Natural killer cell (primary cell): ENCODE measurements around the gene SLC22A12. TPM values are rescaled to one million over a fixed set of nuclear protein-coding genes. Genes with fewer than 3 reads are reported as not detected.

ENCODE experiments used
- ATAC-seq, 3 donors: fragments of 150-1000 bp in 2 of 3; fragments of 200-7000 bp in 1 of 3; cut with Tn5 transposase; 1 replicate in 1 of 3; 2 replicates in 2 of 3; pipeline ENCODE4 v1.10.0; 2021; ENCODE audit warnings: mild to moderate bottlenecking in 2 of 3, moderate library complexity in 2 of 3
- DNase-seq, 2 donors: peaks; one replicate each; pipeline versions ENCODE4 v3.0.0 to v3.0.0-alpha.2; 2013 to 2021; ENCODE audit warnings: mixed read lengths in 1 of 2
- H3K27ac ChIP-seq: one replicate; pipeline ENCODE4 v1.5.1; 2013; ENCODE audit warnings: mild to moderate bottlenecking, low read length
- H3K27me3 ChIP-seq: one replicate; pipeline ENCODE4 v1.6.1; 2013; ENCODE audit warnings: low read length; ENCODE audit not compliant: control insufficient read depth, insufficient read depth
- H3K36me3 ChIP-seq: one replicate; pipeline ENCODE4 v1.6.1; 2013; ENCODE audit warnings: low read length; ENCODE audit not compliant: control insufficient read depth, insufficient read depth
- H3K4me1 ChIP-seq: one replicate; pipeline ENCODE4 v1.6.1; 2013; ENCODE audit warnings: low read length; ENCODE audit not compliant: control insufficient read depth, insufficient read depth
- H3K4me3 ChIP-seq: one replicate; pipeline ENCODE4 v1.5.1; 2013; ENCODE audit warnings: low read length
- H3K9me3 ChIP-seq: one replicate; pipeline ENCODE4 v1.6.1; 2013; ENCODE audit warnings: low read length; ENCODE audit not compliant: control insufficient read depth, insufficient read depth
- H3K27ac Mint-ChIP-seq, 2 donors: one replicate each; pipeline ENCODE4 v1.8.0; 2022; ENCODE audit warnings: mild to moderate bottlenecking in 2 of 2, mixed read lengths in 2 of 2, moderate library complexity in 1 of 2
- H3K27me3 Mint-ChIP-seq, 2 donors: one replicate each; pipeline ENCODE4 v1.8.0; 2022; ENCODE audit warnings: low read depth in 2 of 2, mixed read lengths in 2 of 2
- H3K36me3 Mint-ChIP-seq: one replicate; pipeline ENCODE4 v1.8.0; 2022; ENCODE audit warnings: mixed read lengths
- H3K4me1 Mint-ChIP-seq, 2 donors: one replicate each; pipeline ENCODE4 v1.8.0; 2022; ENCODE audit warnings: mixed read lengths in 2 of 2
- H3K4me3 Mint-ChIP-seq: one replicate; pipeline ENCODE4 v1.8.0; 2022; ENCODE audit warnings: mild to moderate bottlenecking, moderate library complexity, mixed read lengths
- H3K9me3 Mint-ChIP-seq, 2 donors: one replicate each; pipeline ENCODE4 v1.8.0; 2022; ENCODE audit warnings: mixed read lengths in 2 of 2
- WGBS: methylation state at CpG from one replicate; pipeline ENCODE4 v1.1.7; 2013; ENCODE audit warnings: missing lambda C conversion rate; ENCODE audit not compliant: insufficient coverage; 5-methylcytosine and 5-hydroxymethylcytosine counted together
- intact Hi-C: fragments of 100-400 bp; cut with micrococcal nuclease; formaldehyde crosslinking; loops from one replicate; pipeline ENCODE4 v1.14.2; 2022
- total RNA-seq, 4 donors: library from RNA; stranded (reverse); fragments of 120-200 nt in 1 of 4; gene quantifications; one replicate each; pipeline versions ENCODE4 v1.2.3 to v1.2.4, GENCODE V29; 2013 to 2022
- TF ChIP-seq, protein P1 (sequence below): fragments of 200-600 bp; IDR thresholded peaks from one replicate; pipeline ENCODE4 v1.8.0; 2022; ENCODE audit warnings: antibody characterized with exemption

The SLC22A12 gene
- total RNA-seq, 3 donors from 2014 or later (not counting 1 experiment from before 2014, with no cell fraction given) = not detected

DNA sequence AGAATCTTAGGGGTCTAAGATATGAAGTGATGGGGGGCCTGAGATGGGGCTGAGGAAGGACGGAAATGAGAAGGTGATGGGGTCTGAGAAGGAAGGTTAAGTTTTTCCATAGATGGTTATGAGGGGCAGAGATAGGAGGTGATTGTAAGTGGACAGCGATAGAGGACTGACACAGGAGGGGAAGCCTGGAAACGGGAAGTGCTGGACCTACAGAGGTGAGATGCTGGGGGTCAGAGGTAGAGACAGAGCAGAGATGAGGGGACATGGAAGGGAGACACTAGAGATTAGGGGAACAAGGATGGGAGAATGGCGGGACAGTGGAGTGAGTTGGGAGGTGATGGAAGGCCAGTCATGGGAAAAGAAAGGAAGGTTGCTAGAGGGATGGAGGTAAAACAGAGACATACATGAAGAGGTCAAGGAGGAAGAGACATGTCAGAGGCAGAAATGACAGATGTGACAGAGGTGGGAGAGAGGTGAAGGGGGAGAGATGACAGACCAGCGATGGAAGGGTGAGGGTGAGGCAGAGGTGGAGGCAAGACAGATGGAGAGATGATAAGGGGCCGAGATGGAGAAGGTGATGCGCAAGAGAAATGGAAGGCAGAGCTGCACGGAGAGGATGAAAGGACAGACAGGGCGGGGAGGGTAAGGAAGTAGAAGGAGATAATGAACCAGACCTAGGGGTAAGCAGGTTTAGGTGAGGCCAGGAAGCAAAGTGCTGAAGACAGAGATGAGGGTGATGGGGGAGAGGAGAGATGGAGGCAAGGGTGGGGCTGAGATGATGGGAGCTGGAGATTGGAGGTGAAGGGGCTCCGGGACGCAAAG, 50.8 kb downstream of the SLC22A12 start:
- no peak overlapping the region for H3K27ac ChIP-seq
- peaks cover 20% of the 10 kb centered on the region for H3K27me3 ChIP-seq
- Mint-ChIP-seq H3K9me3 (no peaks in the 10 kb centered on the region), H3K27me3 (peaks cover 12 to 23% of the 10 kb centered on the region in 2 donors), H3K4me1 (peaks cover 0 to 13% of the 10 kb centered on the region in 2 donors), H3K27ac (no peak overlapping the region), H3K36me3 (no peaks in the 10 kb centered on the region), H3K4me3 (no peak overlapping the region)
- H3K9me3 ChIP-seq = no peaks in the 10 kb centered on the region
- TF ChIP-seq, protein P1, sequence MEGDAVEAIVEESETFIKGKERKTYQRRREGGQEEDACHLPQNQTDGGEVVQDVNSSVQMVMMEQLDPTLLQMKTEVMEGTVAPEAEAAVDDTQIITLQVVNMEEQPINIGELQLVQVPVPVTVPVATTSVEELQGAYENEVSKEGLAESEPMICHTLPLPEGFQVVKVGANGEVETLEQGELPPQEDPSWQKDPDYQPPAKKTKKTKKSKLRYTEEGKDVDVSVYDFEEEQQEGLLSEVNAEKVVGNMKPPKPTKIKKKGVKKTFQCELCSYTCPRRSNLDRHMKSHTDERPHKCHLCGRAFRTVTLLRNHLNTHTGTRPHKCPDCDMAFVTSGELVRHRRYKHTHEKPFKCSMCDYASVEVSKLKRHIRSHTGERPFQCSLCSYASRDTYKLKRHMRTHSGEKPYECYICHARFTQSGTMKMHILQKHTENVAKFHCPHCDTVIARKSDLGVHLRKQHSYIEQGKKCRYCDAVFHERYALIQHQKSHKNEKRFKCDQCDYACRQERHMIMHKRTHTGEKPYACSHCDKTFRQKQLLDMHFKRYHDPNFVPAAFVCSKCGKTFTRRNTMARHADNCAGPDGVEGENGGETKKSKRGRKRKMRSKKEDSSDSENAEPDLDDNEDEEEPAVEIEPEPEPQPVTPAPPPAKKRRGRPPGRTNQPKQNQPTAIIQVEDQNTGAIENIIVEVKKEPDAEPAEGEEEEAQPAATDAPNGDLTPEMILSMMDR = no peak
- peaks cover 22% of the 10 kb centered on the region for H3K4me1 ChIP-seq
- no peaks in the 10 kb centered on the region for H3K36me3 ChIP-seq
- no peak overlapping the region for H3K4me3 ChIP-seq
- DNase-seq (no peak), ATAC-seq (no peak)
- intact Hi-C loops = no loop called here
- WGBS = 47% methylated on average over 11 of the region's 11 CpGs

GRCh38 chr11:64642418-64642735, 51.4 kb downstream of the SLC22A12 start:
- Histone ChIP-seq H3K4me3 (no peak overlapping the region), H3K4me1 (peaks cover 20% of the 10 kb centered on the region), H3K9me3 (no peaks in the 10 kb centered on the region), H3K27ac (no peak overlapping the region), H3K27me3 (peaks cover 20% of the 10 kb centered on the region), H3K36me3 (no peaks in the 10 kb centered on the region)
- WGBS = under 1% methylated on average over 30 of the region's 30 CpGs
- Mint-ChIP-seq H3K4me3 (no peak overlapping the region), H3K27me3 (peaks cover 12 to 23% of the 10 kb centered on the region in 2 donors), H3K36me3 (no peaks in the 10 kb centered on the region), H3K4me1 (peaks cover 0 to 13% of the 10 kb centered on the region in 2 donors), H3K27ac (no peak overlapping the region), H3K9me3 (no peaks in the 10 kb centered on the region)
- intact Hi-C loops = no loop called here
- no peak for DNase-seq
- TF ChIP-seq, protein P1 = no peak
- no peak for ATAC-seq

- DNase-seq (no peak), ATAC-seq (no peak)
- Mint-ChIP-seq H3K4me1 (peaks cover 0 to 8% of the 10 kb centered on the region in 2 donors), H3K36me3 (no peaks in the 10 kb centered on the region), H3K27ac (no peak overlapping the region), H3K4me3 (no peak overlapping the region), H3K27me3 (peaks cover 12 to 23% of the 10 kb centered on the region in 2 donors), H3K9me3 (no peaks in the 10 kb centered on the region)
- no peak overlapping the region for H3K27ac ChIP-seq
- H3K27me3 ChIP-seq = peaks cover 20% of the 10 kb centered on the region
- TF ChIP-seq, protein P1 = no peak
- no peak overlapping the region for H3K4me3 ChIP-seq
- WGBS = 2% methylated on average over 36 of the region's 36 CpGs
- peaks cover 16% of the 10 kb centered on the region for H3K4me1 ChIP-seq
- no peaks in the 10 kb centered on the region for H3K9me3 ChIP-seq
- intact Hi-C loops = no loop called here
- no peaks in the 10 kb centered on the region for H3K36me3 ChIP-seq
Measured at GRCh38 chr11:64642871-64643255, 51.8 kb downstream of the SLC22A12 start.
